T-helper 2 cell treated with Interferon-gamma antibody and Interleukin-4, amounts not matched to agents 100 ng/mL and 5 ng/mL, for 36 hours (primary cell): Measurements from ENCODE around the gene RHOF. TPM values are rescaled to one million over a fixed set of nuclear protein-coding genes. Genes with fewer than 3 reads are reported as not detected.

Experiments
- intact Hi-C: fragments of 100-400 bp; cut with micrococcal nuclease; formaldehyde crosslinking; loops from one replicate; pipeline ENCODE4 v1.15.1; 2023
- total RNA-seq: library from RNA; stranded (reverse); gene quantifications from 2 replicates; pipeline ENCODE4 v1.2.3, GENCODE V29; 2022

Gene RHOF
- total RNA-seq, 1 donor from 2014 or later = 116 TPM

- intact Hi-C loops = loop anchor here (2.0 to 10.0 kb wide), 5 partner anchors 44 to 1180 kb away; partner anchors contain the start of genes OGFOD2, ORAI1 and TMEM120B
Observed at GRCh38 chr12:121795034-121795968, 1.8 kb upstream of the RHOF start.

GRCh38 chr12:121794534-121795033, 1.1 kb upstream of the RHOF start:
- intact Hi-C loops = loop anchor here (1.0 to 10.0 kb wide), 10 partner anchors 9 to 1180 kb away; partner anchors contain the start of genes OGFOD2, ORAI1 and TMEM120B

- intact Hi-C loops = loop anchor here (1.0 to 10.0 kb wide), 10 partner anchors 9 to 1181 kb away; partner anchors contain the start of genes OGFOD2, ORAI1 and TMEM120B
Observed at GRCh38 chr12:121793838-121794533, 498 bp upstream of the RHOF start.

DNA sequence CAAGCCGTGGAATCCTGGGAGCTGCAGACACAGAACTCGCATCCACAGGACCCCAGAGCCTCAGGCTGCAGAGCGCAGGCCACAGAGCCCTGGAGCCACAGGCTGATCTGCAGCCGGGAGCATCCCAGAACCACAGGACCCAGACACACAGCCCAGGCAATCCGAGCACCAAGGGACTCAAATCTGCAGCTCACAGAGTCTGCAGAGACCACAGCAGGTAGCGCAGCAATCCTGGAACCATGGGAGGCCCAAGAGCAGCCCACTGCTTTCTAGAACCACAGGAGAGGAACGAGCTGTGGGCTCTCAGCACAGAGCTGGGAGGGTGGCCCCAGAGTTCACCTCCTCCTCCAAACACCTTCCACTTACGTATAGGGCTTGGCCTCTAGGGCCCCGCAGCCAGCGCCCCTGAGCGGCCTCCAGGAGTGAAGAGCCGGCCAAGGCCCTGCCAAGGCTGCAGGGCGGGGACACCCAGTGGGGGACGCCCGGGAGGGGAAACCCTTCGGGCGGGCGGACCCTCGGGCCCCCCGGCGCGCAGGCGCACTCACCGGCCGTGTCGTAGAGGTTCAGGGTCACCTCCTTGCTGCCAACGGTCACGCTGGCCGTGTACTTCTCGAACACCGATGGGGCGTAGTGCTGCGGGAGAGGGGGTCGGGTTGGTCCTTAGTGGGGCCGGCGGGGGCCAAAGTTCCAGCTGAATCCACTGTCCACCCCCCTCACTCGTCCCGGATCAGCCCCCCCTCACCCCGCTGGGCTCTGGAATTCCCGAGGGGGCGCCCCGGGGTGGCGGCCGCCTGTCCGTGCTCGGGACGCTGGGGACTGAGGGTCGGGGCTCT, 665 bp downstream of the RHOF start:
- intact Hi-C loops = loop anchor here (10.0 kb wide), 1 partner anchor 1182 kb away; the partner anchor contains the start of gene OGFOD2

DNA sequence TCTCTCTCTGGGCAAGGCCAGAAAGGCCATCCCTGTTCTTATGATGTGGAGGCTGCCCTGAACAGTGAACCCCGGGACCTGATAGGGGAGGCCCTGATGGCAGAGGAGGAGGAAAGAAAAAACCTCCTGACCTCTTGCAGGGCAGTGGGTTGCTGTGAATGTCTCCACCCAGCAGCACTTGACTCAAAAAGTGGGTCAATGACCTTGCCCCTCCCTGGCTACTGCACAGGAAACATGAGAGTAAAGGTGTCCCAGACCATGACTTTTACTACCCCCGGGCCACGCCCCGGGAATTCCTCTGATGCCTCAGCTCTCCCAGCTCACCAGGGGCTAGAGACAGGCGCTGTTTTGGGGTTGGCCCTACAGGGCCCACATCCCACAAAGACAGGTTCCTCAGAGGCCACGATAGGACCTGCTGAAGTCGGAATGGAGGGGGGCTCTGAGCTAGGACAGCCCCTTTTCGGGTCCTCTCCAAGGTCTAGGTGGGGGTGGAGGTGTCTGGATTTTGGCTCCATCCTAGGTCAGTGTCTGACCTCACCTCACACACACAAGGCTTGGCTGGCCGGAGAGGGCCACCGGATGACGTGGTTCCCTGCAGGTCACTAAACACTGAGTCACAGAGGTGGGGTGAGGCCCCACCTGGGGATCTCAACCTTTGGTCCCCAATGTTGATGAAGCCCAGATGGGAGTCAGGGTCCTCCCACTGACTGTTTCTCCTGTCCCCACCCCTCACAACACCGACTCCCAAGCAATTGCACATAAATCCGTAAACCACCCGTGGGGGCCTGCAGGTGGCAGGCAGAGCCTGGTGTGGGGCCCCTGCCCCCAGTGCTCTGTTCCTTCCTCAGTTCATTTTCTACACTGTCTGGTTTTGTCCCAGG, 1.6 kb downstream of the RHOF start:
- intact Hi-C loops = loop anchor here (10.0 kb wide), 1 partner anchor 1183 kb away; the partner anchor contains the start of gene OGFOD2

GRCh38 chr12:121790785-121791184, 2.7 kb downstream of the RHOF start:
- intact Hi-C loops = loop anchor here (1.0 to 10.0 kb wide), 2 partner anchors 8 to 1184 kb away; partner anchors contain the start of gene OGFOD2

GRCh38 chr12:121789800-121790728, 3.4 kb downstream of the RHOF start:
- intact Hi-C loops = loop anchor here (1.0 to 10.0 kb wide), 4 partner anchors 8 to 1185 kb away; partner anchors contain the start of genes OGFOD2, RNF34 and TMEM120B

DNA sequence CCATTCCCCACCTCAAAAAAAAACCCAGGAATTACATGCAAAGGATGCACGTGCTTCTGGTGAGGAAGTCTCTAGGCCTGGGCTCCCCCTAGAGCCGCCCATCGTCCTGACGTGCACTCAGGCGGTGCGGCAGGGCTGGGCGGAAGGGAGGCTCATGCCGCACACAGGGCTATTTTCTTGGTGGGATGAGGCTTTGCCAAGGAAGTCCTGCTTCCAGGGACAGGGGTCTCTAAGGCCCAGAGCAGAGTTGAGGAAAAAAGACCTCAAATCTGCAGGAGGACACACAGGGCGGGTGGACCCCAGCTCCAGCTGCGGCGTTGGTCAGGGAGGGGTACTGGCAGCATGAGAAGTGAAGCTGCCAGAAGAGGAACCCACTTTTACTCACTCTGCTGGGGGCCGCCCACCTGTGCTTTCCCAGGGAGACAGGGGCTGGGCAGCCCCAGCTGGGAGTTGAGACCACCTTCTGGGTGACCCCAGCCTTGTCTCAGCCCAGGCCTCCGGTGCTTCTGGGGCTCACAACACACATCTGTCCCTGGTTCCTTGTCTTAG, 4.2 kb downstream of the RHOF start:
- intact Hi-C loops = loop anchor here (1.0 to 5.0 kb wide), 2 partner anchors 77 to 387 kb away; partner anchors contain the start of genes RNF34 and TMEM120B

DNA sequence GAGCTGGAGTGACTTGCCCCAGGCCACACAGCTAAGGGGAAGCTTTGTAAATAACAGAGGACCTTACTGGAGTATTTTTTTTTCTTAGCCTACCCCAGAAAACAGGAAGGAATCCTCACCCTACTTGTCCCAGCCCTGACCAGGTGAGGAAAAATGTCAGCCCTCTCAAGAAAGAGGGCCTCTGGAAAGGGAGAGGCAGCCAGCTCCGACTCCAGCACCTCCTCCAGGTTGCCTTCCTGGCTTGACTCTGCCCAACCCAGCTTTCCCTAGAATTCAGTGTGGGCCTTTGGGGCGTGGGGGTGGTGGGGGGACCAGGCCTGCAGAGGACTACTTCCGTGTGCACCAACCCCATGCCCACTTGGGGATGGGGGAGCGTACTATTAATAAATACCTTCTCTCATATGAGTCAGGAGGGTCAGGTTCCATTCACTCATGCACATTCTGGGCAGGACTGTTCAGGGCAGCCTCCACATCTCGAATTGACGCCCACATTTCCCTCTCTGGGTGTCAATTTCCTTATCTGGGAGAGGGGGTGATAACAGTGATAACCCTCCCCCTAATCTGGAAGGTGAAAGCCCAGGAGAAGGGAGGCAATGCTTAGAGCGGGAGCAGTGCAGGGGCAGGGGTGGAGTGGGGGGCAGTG, 5.2 kb downstream of the RHOF start:
- intact Hi-C loops = loop anchor here (5.0 kb wide), 1 partner anchor 386 kb away; the partner anchor contains the start of gene RNF34

DNA sequence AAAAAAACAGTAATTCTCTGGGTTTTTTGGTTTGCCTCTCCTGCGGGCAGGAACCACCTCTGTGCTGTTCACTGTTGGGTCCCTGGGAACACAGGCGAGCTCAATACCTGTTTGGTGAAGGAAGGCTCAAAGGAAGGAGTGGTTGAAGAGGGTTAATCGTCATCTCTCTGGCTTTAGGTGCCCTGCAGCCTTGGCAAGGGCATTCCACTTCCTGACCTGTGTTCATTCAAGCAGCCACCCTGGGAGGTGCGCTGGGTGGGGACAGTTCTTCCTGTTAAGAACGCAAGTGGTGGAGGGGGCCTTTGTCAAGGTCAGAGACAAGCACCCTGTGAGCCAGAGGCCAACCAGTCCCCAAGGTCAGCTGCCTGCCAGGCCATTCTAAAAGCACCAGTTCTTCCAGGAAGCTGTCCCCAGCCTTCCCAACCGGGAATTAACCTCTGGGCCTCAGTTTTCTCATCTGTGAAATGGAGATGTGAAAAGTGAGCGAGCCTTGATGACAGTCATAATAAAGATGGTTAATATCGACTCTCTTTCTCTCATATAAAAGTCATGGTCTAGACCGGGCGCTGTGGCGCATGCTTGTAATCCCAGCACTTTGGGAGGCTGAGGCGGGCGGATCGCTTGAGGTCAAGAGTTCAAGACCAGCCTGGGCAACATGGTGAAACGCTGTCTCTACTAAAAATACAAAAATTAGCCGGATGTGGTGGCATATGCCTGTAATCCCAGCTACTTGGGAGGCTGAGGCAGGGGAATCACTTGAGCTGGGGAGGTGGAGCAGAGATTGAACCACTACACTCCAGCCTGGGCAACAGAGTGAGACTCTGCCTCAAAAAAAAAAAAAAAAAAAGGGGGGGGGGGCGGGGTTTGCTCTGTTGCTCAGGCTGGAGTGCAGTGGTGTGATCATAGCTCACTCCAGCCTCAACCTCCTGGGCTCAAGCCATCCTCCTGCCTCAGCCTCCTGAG, 6.1 kb downstream of the RHOF start:
- intact Hi-C loops = loop anchor here (5.0 kb wide), 1 partner anchor 385 kb away; the partner anchor contains the start of gene RNF34

DNA sequence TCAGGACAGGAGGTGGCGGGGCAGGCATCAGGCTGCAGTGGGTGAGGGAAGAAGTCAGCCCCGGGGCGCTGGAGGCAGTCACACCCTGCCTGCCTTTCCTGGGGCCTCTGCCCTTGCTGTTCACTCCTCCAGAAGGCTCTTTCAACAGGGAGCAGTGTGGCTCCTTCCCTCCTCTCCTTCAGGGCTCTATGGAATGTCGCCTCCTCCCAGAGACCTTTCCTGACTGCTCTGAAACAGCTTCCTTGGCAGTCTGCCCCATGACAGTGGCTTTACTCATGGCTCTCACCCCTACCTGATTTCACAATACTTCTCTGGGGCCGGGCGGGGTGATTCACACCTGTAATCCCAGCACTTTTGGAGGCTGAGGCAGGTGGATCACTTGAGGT, 7.1 kb downstream of the RHOF start:
- intact Hi-C loops = loop anchor here (5.0 kb wide), 1 partner anchor 384 kb away; the partner anchor contains the start of gene RNF34

DNA sequence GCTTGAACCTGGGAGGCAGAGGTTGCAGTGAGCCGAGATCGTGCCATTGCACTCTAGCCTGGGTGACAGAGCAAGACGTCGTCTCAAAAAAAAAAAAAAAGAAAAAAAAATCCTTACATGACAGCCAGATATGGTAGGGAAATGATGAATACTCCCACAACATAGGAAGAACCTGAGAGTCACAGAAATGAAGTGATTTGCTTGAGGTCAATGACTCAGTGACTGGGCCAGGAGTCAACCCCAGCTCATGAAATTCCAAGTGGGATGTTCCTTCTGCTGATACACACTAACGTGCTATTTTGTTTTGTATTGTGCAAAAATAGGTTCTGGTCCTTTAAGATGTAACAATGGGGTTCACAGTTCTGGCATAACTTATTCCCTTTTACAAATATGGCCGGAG, 9.0 kb downstream of the RHOF start:
- intact Hi-C loops = no loop called here

GRCh38 chr12:121783766-121784165, 9.7 kb downstream of the RHOF start:
- intact Hi-C loops = no loop called here

- intact Hi-C loops = loop anchor here (1.0 kb wide), 1 partner anchor 8 kb away; no protein-coding TSS in a partner anchor
Observed at GRCh38 chr12:121781998-121782979, 11.2 kb downstream of the RHOF start.

DNA sequence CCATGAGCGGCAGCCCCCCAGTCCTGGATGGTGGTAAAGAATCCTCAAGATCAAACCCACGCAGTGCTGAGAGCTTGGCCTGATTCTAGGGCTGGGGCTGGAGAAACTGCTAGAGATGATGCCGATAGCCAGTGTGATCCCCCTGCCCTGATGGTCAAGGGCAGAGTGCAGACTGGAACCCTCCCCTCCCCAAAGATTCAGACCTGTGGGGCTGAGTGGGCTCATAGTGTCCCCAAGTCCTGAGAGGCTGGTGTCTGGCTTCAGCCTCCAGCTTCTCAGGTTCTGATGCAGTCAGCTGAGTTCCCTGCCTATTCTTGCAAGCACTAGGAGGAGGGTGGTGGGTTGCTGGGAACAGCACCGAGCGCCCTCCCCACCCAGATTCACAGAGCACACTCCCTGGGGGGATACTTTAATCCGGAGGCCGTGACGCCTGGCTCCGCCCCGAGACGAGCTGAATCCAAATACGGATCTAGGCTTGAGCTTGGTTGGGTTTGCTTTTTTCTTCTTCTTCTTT, 11.9 kb downstream of the RHOF start:
- intact Hi-C loops = no loop called here
